Measurements from ENCODE around the gene BACE1-AS.
"Not testable (repeated sequence)": the region's sequence is repeated elsewhere in the genome, so short reads cannot be mapped to it uniquely, and the experiment has no call there.

The BACE1-AS gene

GRCh38 chr11:117272175-117272574 lies 19.0 kb upstream of the BACE1-AS start:
- H3K36me3 ChIP-seq (ENCODE audit: insufficient read depth, low read depth, low read length); H3K9ac ChIP-seq (ENCODE audit: low read depth, low read length); H3K4me3 ChIP-seq (ENCODE audit: low read length); H3K4me1 ChIP-seq (ENCODE audit: insufficient read depth, low read length); H3K27ac ChIP-seq (ENCODE audit: low read length); H3K9me3 ChIP-seq (ENCODE audit: insufficient read depth, low read depth, low read length); H3K27me3 ChIP-seq (ENCODE audit: insufficient read depth, low read length): not testable (repeated sequence)

- H3K9me3 ChIP-seq (ENCODE audit: insufficient read depth, low read depth, low read length) = no peaks in the 10 kb centered on the region
- H3K27me3 ChIP-seq (ENCODE audit: insufficient read depth, low read length) = no peaks in the 10 kb centered on the region
- peaks cover 9% of the 10 kb centered on the region for H3K36me3 ChIP-seq (ENCODE audit: insufficient read depth, low read depth, low read length)
- no peak overlapping the region for H3K27ac ChIP-seq (ENCODE audit: low read length)
- H3K4me1 ChIP-seq (ENCODE audit: insufficient read depth, low read length) = 0 out of 2 replicates have a peak, but pooled peaks cover 4% of the 10 kb centered on the region
- no peak overlapping the region for H3K4me3 ChIP-seq (ENCODE audit: low read length)
- H3K9ac ChIP-seq (ENCODE audit: low read depth, low read length) = no peak overlapping the region
These were observed 17.4 kb upstream of the BACE1-AS start for GRCh38 chr11:117273550-117274289.

- Histone ChIP-seq H3K9me3 (ENCODE audit: insufficient read depth, low read depth, low read length) (no peaks in the 10 kb centered on the region), H3K27ac (ENCODE audit: low read length) (no peak overlapping the region), H3K4me3 (ENCODE audit: low read length) (no peak overlapping the region), H3K4me1 (ENCODE audit: insufficient read depth, low read length) (0 out of 2 replicates have a peak, but pooled peaks cover 4% of the 10 kb centered on the region), H3K36me3 (ENCODE audit: insufficient read depth, low read depth, low read length) (peaks cover 46% of the 10 kb centered on the region), H3K9ac (ENCODE audit: low read depth, low read length) (no peak overlapping the region), H3K27me3 (ENCODE audit: insufficient read depth, low read length) (no peaks in the 10 kb centered on the region)
These were observed 12.8 kb upstream of the BACE1-AS start for GRCh38 chr11:117278347-117278746.

GRCh38 chr11:117279711-117280376 lies 11.3 kb upstream of the BACE1-AS start:
- Histone ChIP-seq H3K9ac (ENCODE audit: low read depth, low read length) (no peak overlapping the region), H3K27me3 (ENCODE audit: insufficient read depth, low read length) (no peaks in the 10 kb centered on the region), H3K9me3 (ENCODE audit: insufficient read depth, low read depth, low read length) (no peaks in the 10 kb centered on the region), H3K4me1 (ENCODE audit: insufficient read depth, low read length) (no peaks in the 10 kb centered on the region), H3K4me3 (ENCODE audit: low read length) (no peak overlapping the region), H3K36me3 (ENCODE audit: insufficient read depth, low read depth, low read length) (peaks cover 60% of the 10 kb centered on the region), H3K27ac (ENCODE audit: low read length) (no peak overlapping the region)

- Histone ChIP-seq H3K36me3 (ENCODE audit: insufficient read depth, low read depth, low read length) (peaks cover 64% of the 10 kb centered on the region), H3K27me3 (ENCODE audit: insufficient read depth, low read length) (no peaks in the 10 kb centered on the region), H3K27ac (ENCODE audit: low read length) (no peak overlapping the region)
These were observed 10.0 kb upstream of the BACE1-AS start for GRCh38 chr11:117281159-117281558.

GRCh38 chr11:117281869-117282268 lies 9.3 kb upstream of the BACE1-AS start:
- no peak overlapping the region for H3K9ac ChIP-seq (ENCODE audit: low read depth, low read length)

More at GRCh38 chr11:117281159-117281558, 10.0 kb upstream of the BACE1-AS start:
- H3K9me3 ChIP-seq (ENCODE audit: insufficient read depth, low read depth, low read length) = no peaks in the 10 kb centered on the region
- H3K4me3 ChIP-seq (ENCODE audit: low read length) = no peak overlapping the region
- H3K4me1 ChIP-seq (ENCODE audit: insufficient read depth, low read length) = no peaks in the 10 kb centered on the region
- H3K9ac ChIP-seq (ENCODE audit: low read depth, low read length) = no peak overlapping the region

GRCh38 chr11:117282956-117283355 lies 8.2 kb upstream of the BACE1-AS start:
- Histone ChIP-seq H3K27me3 (ENCODE audit: insufficient read depth, low read length) (no peaks in the 10 kb centered on the region), H3K4me3 (ENCODE audit: low read length) (no peak overlapping the region), H3K9ac (ENCODE audit: low read depth, low read length) (no peak overlapping the region), H3K4me1 (ENCODE audit: insufficient read depth, low read length) (no peaks in the 10 kb centered on the region), H3K9me3 (ENCODE audit: insufficient read depth, low read depth, low read length) (no peaks in the 10 kb centered on the region), H3K36me3 (ENCODE audit: insufficient read depth, low read depth, low read length) (peaks cover 82% of the 10 kb centered on the region), H3K27ac (ENCODE audit: low read length) (no peak overlapping the region)

More at GRCh38 chr11:117281869-117282268, 9.3 kb upstream of the BACE1-AS start:
- Histone ChIP-seq H3K27ac (ENCODE audit: low read length) (no peak overlapping the region), H3K27me3 (ENCODE audit: insufficient read depth, low read length) (no peaks in the 10 kb centered on the region), H3K9me3 (ENCODE audit: insufficient read depth, low read depth, low read length) (no peaks in the 10 kb centered on the region), H3K4me3 (ENCODE audit: low read length) (no peak overlapping the region), H3K36me3 (ENCODE audit: insufficient read depth, low read depth, low read length) (peaks cover 71% of the 10 kb centered on the region), H3K4me1 (ENCODE audit: insufficient read depth, low read length) (no peaks in the 10 kb centered on the region)

- Histone ChIP-seq H3K9me3 (ENCODE audit: insufficient read depth, low read depth, low read length) (no peaks in the 10 kb centered on the region), H3K27ac (ENCODE audit: low read length) (no peak overlapping the region), H3K4me3 (ENCODE audit: low read length) (no peak overlapping the region), H3K27me3 (ENCODE audit: insufficient read depth, low read length) (no peaks in the 10 kb centered on the region), H3K9ac (ENCODE audit: low read depth, low read length) (no peak overlapping the region), H3K4me1 (ENCODE audit: insufficient read depth, low read length) (no peaks in the 10 kb centered on the region), H3K36me3 (ENCODE audit: insufficient read depth, low read depth, low read length) (peaks cover 93% of the 10 kb centered on the region)
These were observed 7.1 kb upstream of the BACE1-AS start for GRCh38 chr11:117284053-117284452.

- no peak overlapping the region for H3K27ac ChIP-seq (ENCODE audit: low read length)
- H3K36me3 ChIP-seq (ENCODE audit: insufficient read depth, low read depth, low read length) = peaks cover 91% of the 10 kb centered on the region
- H3K27me3 ChIP-seq (ENCODE audit: insufficient read depth, low read length) = no peaks in the 10 kb centered on the region
- no peak overlapping the region for H3K4me3 ChIP-seq (ENCODE audit: low read length)
- no peaks in the 10 kb centered on the region for H3K9me3 ChIP-seq (ENCODE audit: insufficient read depth, low read depth, low read length)
- H3K9ac ChIP-seq (ENCODE audit: low read depth, low read length) = no peak overlapping the region
- no peaks in the 10 kb centered on the region for H3K4me1 ChIP-seq (ENCODE audit: insufficient read depth, low read length)
These were observed 4.6 kb upstream of the BACE1-AS start for GRCh38 chr11:117286588-117286987.

- Histone ChIP-seq H3K27ac (ENCODE audit: low read length) (no peak overlapping the region), H3K9me3 (ENCODE audit: insufficient read depth, low read depth, low read length) (no peaks in the 10 kb centered on the region), H3K9ac (ENCODE audit: low read depth, low read length) (no peak overlapping the region), H3K27me3 (ENCODE audit: insufficient read depth, low read length) (no peaks in the 10 kb centered on the region), H3K4me3 (ENCODE audit: low read length) (no peak overlapping the region), H3K4me1 (ENCODE audit: insufficient read depth, low read length) (no peaks in the 10 kb centered on the region), H3K36me3 (ENCODE audit: insufficient read depth, low read depth, low read length) (peaks cover 80% of the 10 kb centered on the region)
These were observed 3.5 kb upstream of the BACE1-AS start for GRCh38 chr11:117287668-117288067.

- H3K27ac ChIP-seq (ENCODE audit: low read length) = no peak overlapping the region
- H3K9me3 ChIP-seq (ENCODE audit: insufficient read depth, low read depth, low read length) = no peaks in the 10 kb centered on the region
- no peaks in the 10 kb centered on the region for H3K4me1 ChIP-seq (ENCODE audit: insufficient read depth, low read length)
- H3K9ac ChIP-seq (ENCODE audit: low read depth, low read length) = no peak overlapping the region
- no peak overlapping the region for H3K4me3 ChIP-seq (ENCODE audit: low read length)
- H3K27me3 ChIP-seq (ENCODE audit: insufficient read depth, low read length) = no peaks in the 10 kb centered on the region
- peaks cover 64% of the 10 kb centered on the region for H3K36me3 ChIP-seq (ENCODE audit: insufficient read depth, low read depth, low read length)
These were observed 1.4 kb upstream of the BACE1-AS start for GRCh38 chr11:117289795-117290194.

GRCh38 chr11:117292616-117293015 lies 1.5 kb downstream of the BACE1-AS start:
- H3K9ac ChIP-seq (ENCODE audit: low read depth, low read length) = no peak overlapping the region
- H3K9me3 ChIP-seq (ENCODE audit: insufficient read depth, low read depth, low read length) = no peaks in the 10 kb centered on the region
- no peak overlapping the region for H3K27ac ChIP-seq (ENCODE audit: low read length)
- no peak overlapping the region for H3K4me3 ChIP-seq (ENCODE audit: low read length)
- no peaks in the 10 kb centered on the region for H3K27me3 ChIP-seq (ENCODE audit: insufficient read depth, low read length)
- peaks cover 36% of the 10 kb centered on the region for H3K36me3 ChIP-seq (ENCODE audit: insufficient read depth, low read depth, low read length)
- no peaks in the 10 kb centered on the region for H3K4me1 ChIP-seq (ENCODE audit: insufficient read depth, low read length)
